Bone marrow (tissue), 2 donors: ENCODE measurements around the gene USH2A.

Source experiments
- DNase-seq, 2 donors: peaks; one replicate each; lab custom pipeline; 2025; lab: John Stamatoyannopoulos, UW

The USH2A gene

GRCh38 chr1:215710899-215711225, 712.4 kb downstream of the USH2A start:
- DNase-seq, result no peak

GRCh38 chr1:215710036-215710898, 713.0 kb downstream of the USH2A start:
- peak in 1 of 2 donors; percentile 1 for DNase-seq

GRCh38 chr1:215704089-215704860, 719.0 kb downstream of the USH2A start:
- DNase-seq, result peak in 1 of 2 donors; percentile 2

- no peak for DNase-seq
These were observed 741.0 kb downstream of the USH2A start for GRCh38 chr1:215682232-215682631.

GRCh38 chr1:215681041-215681440, 742.2 kb downstream of the USH2A start:
- DNase-seq, result no peak

- no peak for DNase-seq
These were observed 744.0 kb downstream of the USH2A start for GRCh38 chr1:215679231-215679630.

GRCh38 chr1:215677112-215677511, 746.1 kb downstream of the USH2A start:
- DNase-seq, result no peak

- no peak for DNase-seq
These were observed 749.3 kb downstream of the USH2A start for GRCh38 chr1:215673943-215674342.

GRCh38 chr1:215672482-215672881, 750.8 kb downstream of the USH2A start:
- no peak for DNase-seq

- no peak for DNase-seq
These were observed 753.3 kb downstream of the USH2A start for GRCh38 chr1:215669806-215670491.

- no peak for DNase-seq
These were observed 755.5 kb downstream of the USH2A start for GRCh38 chr1:215667761-215668160.

GRCh38 chr1:215665215-215665614, 758.0 kb downstream of the USH2A start:
- DNase-seq, result no peak

- DNase-seq, result no peak
These were observed 762.2 kb downstream of the USH2A start for GRCh38 chr1:215661033-215661432.

GRCh38 chr1:215660259-215660658, 763.0 kb downstream of the USH2A start:
- no peak for DNase-seq

GRCh38 chr1:215657047-215657446, 766.2 kb downstream of the USH2A start:
- DNase-seq, result no peak

- no peak for DNase-seq
These were observed 770.9 kb downstream of the USH2A start for GRCh38 chr1:215652371-215652770.

GRCh38 chr1:215651867-215652266, 771.4 kb downstream of the USH2A start:
- DNase-seq, result no peak

GRCh38 chr1:215650446-215651149, 772.6 kb downstream of the USH2A start:
- no peak for DNase-seq

- no peak for DNase-seq
These were observed 774.3 kb downstream of the USH2A start for GRCh38 chr1:215648957-215649356.

- no peak for DNase-seq
These were observed 775.5 kb downstream of the USH2A start for GRCh38 chr1:215647738-215648137.

- DNase-seq, result no peak
These were observed 777.4 kb downstream of the USH2A start for GRCh38 chr1:215645861-215646260.

GRCh38 chr1:215645182-215645581, 778.1 kb downstream of the USH2A start:
- DNase-seq, result no peak
